Left cardiac atrium (tissue), 4 donors: ENCODE results near the gene BID. TPM values are rescaled to one million over a fixed set of nuclear protein-coding genes. Genes with fewer than 3 reads are reported as not detected.
A peak's percentile ranks its signal among the peaks of the same experiment; 100 is the strongest.

Experiments used
- ATAC-seq, 2 donors: fragments of 200-7000 bp; cut with Tn5 transposase; one replicate each; pipeline ENCODE4 v1.9.1; 2020; ENCODE audit warnings: mild to moderate bottlenecking in 2 of 2, moderate library complexity in 2 of 2
- DNase-seq: peaks from one replicate; pipeline ENCODE4 v3.0.0-alpha.2; 2020
- intact Hi-C, 2 donors: fragments of 100-400 bp; cut with DNase I; formaldehyde crosslinking; loops; one replicate each; pipeline versions ENCODE4 v1.14.1 to v1.15.1; 2022 to 2023
- total RNA-seq, 2 donors: library from RNA; stranded (reverse); fragmentation: NEBNext Ultra II Directional; extraction: Animal tissue kit (Norgen Biotek cat#: 25700); gene quantifications; one replicate each; pipeline ENCODE4 v1.2.1, GENCODE V29; 2021
- donor health status: DM: no; HTN: yes; CAD: no.
- donor health status: DM: no; HTN: yes; CAD: no; lungs with severe emphysema.
- donor health status: DM: yes; HTN: yes; CAD: no.
- donor health status: Dilated cardiomyopathy.

BID gene
- total RNA-seq, 2 donors from 2014 or later, result 14.1 to 15.4 TPM

DNA sequence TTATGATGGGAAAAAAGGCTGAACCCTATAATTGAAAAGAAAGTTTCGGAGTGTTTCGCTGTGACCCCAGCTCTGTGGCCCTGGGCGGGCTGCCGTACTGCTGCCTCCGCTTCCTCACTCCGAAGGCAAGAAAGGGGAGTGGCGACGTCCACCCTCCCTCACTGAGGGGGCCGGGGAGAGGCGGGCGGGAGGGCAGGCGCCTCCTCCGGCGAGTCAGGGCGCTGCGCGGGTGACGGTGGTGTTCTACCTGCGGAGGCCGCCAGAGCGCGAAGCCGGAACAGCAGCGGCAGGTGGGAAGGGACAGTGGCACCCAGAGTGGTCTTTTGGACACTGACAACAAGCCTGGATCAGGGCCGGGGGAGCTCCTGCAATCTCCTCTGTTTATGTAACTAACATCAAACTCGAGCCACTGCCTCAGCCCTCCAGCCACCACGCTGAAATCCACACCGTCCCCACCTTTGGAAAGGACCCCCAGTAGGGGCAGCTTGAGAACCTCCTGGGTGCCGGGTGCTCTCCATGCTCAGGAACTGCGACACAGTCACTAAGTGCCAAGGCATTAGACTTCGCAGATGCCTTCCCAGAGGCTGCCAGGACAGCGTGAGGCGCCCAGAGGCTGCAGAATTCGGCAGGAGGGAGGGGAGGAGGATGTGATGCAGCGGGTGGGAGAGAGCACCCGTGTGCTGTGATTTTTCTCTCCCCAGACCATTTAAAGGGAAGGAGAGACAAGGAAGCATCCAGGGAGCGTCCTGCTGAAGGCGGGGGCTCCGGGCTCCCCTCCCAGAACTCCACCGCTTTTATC, 25.5 kb downstream of the BID start:
- DNase-seq (no peak), ATAC-seq (peak; percentile 28 to 70)
- intact Hi-C loops, result no loop called here

DNA sequence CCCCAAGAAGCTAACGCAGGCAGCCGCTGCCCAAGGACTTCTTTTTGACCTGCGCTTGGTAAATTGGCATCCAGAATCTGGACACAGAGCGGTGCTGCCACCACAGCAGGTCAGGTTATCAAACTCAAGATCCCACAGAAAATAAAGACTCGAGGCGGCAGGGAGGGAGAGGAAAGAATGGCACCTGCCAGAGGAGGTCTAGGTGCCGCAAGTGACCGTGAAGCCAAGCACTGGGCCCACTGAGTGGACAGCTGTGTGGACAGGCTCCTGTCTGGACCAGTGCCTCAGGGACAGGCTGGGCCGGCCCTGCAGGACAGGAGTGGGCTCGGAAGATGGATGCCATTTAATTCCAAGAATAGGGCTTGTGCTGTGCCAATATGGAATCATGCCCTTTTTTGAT, 27.4 kb downstream of the BID start:
- DNase-seq, result no peak
- no peak for ATAC-seq
- intact Hi-C loops, result no loop called here

- ATAC-seq (no peak), DNase-seq (no peak)
- intact Hi-C loops, result loop anchor here in 1 of 2 donors (5.0 kb wide), 1 partner anchor 333 kb away; the partner anchor contains the start of gene PEX26
Observed at GRCh38 chr22:17744430-17744829, 29.8 kb downstream of the BID start.

GRCh38 chr22:17743661-17744411, 30.4 kb downstream of the BID start:
- intact Hi-C loops, result loop anchor here in 1 of 2 donors (5.0 kb wide), 1 partner anchor 333 kb away; the partner anchor contains the start of gene PEX26
- no peak for DNase-seq
- no peak for ATAC-seq

DNA sequence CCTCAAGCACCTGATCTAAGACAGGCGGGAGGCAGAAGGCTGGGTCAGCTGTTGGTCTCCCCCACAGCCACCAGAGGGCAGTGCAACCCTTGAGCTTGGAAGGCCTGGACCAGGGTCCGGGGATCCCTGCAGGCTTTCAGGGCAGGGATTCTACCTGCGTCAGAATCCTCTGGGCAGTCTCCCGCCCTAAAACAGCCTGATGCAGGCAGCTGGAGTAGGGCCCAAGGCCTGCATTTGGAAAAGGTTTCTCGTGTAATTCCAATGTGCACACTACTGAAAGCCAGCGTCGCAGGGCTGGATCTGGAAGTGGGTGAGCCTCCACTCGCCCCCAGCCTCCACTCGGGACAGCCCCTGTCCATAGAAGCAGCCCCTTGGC, 31.8 kb downstream of the BID start:
- intact Hi-C loops, result loop anchor here in 1 of 2 donors (5.0 kb wide), 1 partner anchor 335 kb away; the partner anchor contains the start of gene PEX26
- peak; percentile 61 for DNase-seq
- peak; percentile 80 to 83 for ATAC-seq

DNA sequence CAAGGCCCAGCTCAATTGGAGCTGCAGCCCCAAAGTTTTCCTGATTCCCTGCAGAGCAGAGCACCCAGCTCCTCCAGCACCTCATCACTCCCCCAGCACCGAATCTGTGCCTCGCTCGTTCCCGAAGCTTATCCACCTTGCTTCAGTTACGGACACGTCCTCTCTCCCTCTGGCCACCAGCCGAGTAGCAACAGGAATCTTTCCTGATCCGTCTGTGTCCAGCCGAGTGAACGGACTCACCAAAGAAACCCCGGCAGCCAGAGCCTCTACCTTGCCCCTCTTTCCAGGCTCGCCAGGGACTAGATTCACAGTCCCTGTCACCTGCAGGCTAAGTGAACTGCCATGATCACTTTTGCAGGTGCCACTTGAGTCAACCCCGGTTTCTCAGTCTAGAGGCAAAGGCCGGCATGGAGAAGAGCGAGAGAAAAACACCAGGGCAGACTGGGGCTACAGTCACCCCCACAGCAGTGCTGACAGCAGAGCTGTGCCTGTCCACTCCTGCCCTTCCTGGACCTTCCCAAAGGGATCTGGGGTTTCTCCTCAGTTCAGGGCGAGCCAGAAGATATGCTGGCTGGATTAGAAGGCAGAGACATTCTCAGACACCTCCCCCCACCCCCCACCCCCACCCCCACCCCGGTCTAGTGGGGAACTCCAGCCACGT, 32.3 kb downstream of the BID start:
- DNase-seq, result no peak
- peak in 1 of 2 donors; percentile 17 for ATAC-seq
- intact Hi-C loops, result loop anchor here in 1 of 2 donors (5.0 kb wide), 1 partner anchor 335 kb away; the partner anchor contains the start of gene PEX26

- no peak for DNase-seq
- intact Hi-C loops, result no loop called here
- no peak for ATAC-seq
Observed at GRCh38 chr22:17739196-17739975, 34.9 kb downstream of the BID start.

- intact Hi-C loops, result no loop called here
- no peak for DNase-seq
- ATAC-seq, result no peak
Observed at GRCh38 chr22:17738386-17739128, 35.7 kb downstream of the BID start.

- DNase-seq (no peak), ATAC-seq (no peak)
- intact Hi-C loops, result no loop called here
Observed at GRCh38 chr22:17734187-17734586, 40.1 kb downstream of the BID start.

- intact Hi-C loops, result no loop called here
- ATAC-seq (no peak), DNase-seq (no peak)
Observed at GRCh38 chr22:17733466-17733865, 40.8 kb downstream of the BID start.

GRCh38 chr22:17732251-17732854, 41.9 kb downstream of the BID start:
- DNase-seq (no peak), ATAC-seq (no peak)
- intact Hi-C loops, result no loop called here

- DNase-seq (no peak), ATAC-seq (no peak)
- intact Hi-C loops, result loop anchor here in 1 of 2 donors (5.0 kb wide), 1 partner anchor 172 kb away; no protein-coding TSS in a partner anchor
Observed at GRCh38 chr22:17729561-17729960, 44.7 kb downstream of the BID start.

DNA sequence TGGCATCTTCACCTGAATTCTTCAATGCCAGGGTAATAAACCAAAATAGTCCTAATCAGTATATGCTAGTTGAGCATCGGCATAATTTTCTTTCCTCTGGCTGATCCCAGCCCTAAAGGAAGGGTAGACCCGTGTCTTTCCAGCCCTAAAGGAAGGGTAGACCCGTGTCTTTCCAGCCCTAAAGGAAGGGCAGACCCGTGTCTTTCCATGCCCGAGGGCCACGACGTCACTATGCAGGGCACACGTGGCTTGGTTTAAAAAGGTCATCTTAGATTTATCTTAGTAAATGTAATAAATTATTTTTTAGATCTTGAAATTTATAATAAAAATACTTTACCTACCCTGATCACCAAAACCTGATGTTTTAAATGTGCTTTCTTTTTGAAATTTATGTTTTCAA, 45.5 kb downstream of the BID start:
- intact Hi-C loops, result loop anchor here in 1 of 2 donors (5.0 kb wide), 1 partner anchor 171 kb away; no protein-coding TSS in a partner anchor
- no peak for ATAC-seq
- DNase-seq, result no peak

DNA sequence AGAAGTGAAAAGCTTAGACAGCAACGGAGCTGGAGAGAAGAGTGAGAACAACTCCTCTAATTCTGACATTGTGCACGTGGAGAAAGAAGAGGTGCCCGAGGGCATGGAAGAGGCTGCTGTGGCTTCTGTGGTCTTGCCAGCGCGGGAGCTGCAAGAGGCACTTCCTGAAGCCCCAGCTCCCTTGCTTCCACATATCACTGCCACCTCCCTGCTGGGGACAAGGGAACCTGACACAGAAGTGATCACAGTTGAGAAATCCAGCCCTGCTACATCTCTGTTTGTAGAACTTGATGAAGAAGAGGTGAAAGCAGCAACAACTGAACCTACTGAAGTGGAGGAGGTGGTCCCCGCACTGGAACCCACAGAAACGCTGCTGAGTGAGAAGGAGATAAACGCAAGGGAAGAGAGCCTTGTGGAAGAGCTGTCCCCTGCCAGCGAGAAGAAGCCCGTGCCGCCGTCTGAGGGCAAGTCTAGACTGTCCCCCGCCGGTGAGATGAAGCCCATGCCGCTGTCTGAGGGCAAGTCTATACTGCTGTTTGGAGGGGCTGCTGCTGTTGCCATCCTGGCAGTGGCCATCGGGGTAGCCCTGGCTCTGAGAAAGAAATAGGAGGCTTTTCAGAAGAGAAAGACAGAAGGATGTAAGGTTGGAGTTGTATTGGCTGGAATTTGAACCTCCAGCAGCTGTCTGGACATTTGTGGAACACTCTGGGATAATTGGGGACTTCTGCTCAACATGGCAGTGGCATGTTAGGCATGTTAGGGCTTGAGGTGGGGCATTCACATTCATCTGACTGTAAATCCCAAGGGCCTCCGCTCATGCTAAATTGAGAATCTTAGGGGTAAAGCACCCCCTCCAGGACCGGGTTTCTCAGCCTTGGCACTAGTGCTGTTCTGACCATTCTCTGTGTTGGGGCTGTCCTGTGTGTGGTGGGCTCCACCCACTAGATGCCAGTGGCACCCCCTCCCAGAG, 47.1 kb downstream of the BID start:
- peak; percentile 18 to 23 for ATAC-seq
- no peak for DNase-seq
- intact Hi-C loops, result loop anchor here in 1 of 2 donors (5.0 kb wide), 1 partner anchor 170 kb away; no protein-coding TSS in a partner anchor

DNA sequence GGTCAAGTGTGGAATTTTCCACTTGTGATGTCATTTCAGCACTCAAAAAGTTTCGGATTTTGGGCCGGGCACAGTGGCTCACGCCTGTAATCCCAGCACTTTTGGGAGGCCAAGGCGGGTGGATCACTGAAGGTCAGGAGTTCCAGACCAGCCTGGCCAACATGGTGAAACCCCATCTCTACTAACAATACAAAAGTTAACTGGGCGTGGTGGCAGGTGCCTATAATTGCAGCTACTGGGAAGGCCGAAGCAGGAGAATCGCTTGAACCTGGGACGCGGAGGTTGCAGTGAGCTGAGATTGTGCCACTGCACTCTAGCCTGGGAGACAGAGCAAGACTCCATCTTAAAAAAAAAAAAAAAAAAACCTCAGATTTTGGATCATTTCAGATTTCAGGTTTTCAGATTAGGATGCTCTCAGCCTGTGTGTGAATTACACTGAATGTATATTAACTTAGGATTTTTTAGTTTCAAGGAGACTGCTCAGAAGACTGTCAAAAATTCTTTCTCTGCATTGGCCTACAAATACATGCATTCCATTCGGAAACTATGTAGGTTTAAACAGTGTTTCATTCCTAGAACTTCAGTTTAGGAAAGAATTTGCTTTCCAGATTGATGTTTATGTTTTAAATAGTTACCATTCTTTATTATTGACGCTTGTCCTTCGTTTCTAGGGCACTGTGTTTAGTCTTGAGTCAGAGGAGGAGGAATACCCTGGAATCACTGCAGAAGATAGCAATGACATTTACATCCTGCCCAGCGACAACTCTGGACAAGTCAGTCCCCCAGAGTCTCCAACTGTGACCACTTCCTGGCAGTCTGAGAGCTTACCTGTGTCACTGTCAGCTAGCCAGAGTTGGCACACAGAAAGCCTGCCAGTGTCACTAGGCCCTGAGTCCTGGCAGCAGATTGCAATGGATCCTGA, 48.0 kb downstream of the BID start:
- ATAC-seq, result peak; percentile 13 to 17
- intact Hi-C loops, result loop anchor here in 1 of 2 donors (5.0 kb wide), 1 partner anchor 169 kb away; no protein-coding TSS in a partner anchor
- no peak for DNase-seq
